ENCODE data around the gene NRXN3.

DNA sequence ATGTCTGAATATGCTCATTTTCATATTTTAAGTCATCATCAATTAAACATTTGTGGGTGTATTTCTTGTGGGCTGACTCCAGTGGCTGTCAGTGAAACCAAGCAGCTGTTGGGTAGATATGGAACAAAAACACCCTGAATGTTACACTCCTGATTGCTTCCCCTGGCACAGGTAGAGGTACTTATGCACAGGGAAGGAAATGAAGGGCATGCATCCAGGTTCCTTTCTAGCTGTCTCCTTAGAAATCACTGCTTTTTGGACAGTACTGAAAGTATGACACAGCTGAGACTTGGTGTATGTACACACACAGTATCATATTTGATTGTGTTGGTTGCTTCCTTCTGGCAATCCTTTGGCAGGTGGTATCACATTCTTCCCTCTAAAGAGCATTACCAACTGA lies 1034.4 kb downstream of the NRXN3 start:
- TF ChIP-seq CTCF (IDR thresholded peaks at IDR 0.05) = no peak
- TF ChIP-seq EZH2 (IDR thresholded peaks at IDR 0.05; ENCODE audit: borderline replicate concordance, insufficient read depth, low read depth, low read length, poor library complexity, severe bottlenecking) = no peak
